CD4-positive, alpha-beta T cell treated with Interleukin-10 for 1 hour (primary cell): ENCODE data around the gene RGS8.

Experiments used
- DNase-seq: peaks from one replicate; pipeline ENCODE4 v3.0.0-alpha.2; 2020

RGS8 gene

GRCh38 chr1:182670032-182670749, 14.2 kb downstream of the RGS8 start:
- no peak for DNase-seq

- no peak for DNase-seq
These were observed 15.1 kb downstream of the RGS8 start for GRCh38 chr1:182669266-182669665.

- DNase-seq: no peak
These were observed 15.8 kb downstream of the RGS8 start for GRCh38 chr1:182668521-182669054.

GRCh38 chr1:182667848-182668505, 16.4 kb downstream of the RGS8 start:
- no peak for DNase-seq

GRCh38 chr1:182666706-182667105, 17.7 kb downstream of the RGS8 start:
- DNase-seq: no peak

GRCh38 chr1:182664296-182664695, 20.1 kb downstream of the RGS8 start:
- no peak for DNase-seq

GRCh38 chr1:182662956-182663355, 21.4 kb downstream of the RGS8 start:
- DNase-seq: no peak

- DNase-seq: no peak
These were observed 22.1 kb downstream of the RGS8 start for GRCh38 chr1:182662121-182662890.

GRCh38 chr1:182658055-182658454, 26.3 kb downstream of the RGS8 start:
- no peak for DNase-seq

- DNase-seq: no peak
These were observed 27.5 kb downstream of the RGS8 start for GRCh38 chr1:182656842-182657397.

- DNase-seq: no peak
These were observed 30.4 kb downstream of the RGS8 start for GRCh38 chr1:182653986-182654385.

- no peak for DNase-seq
These were observed 31.5 kb downstream of the RGS8 start for GRCh38 chr1:182652933-182653332.

- no peak for DNase-seq
These were observed 33.1 kb downstream of the RGS8 start for GRCh38 chr1:182651339-182651724.

GRCh38 chr1:182650678-182651338, 33.6 kb downstream of the RGS8 start:
- DNase-seq: no peak

GRCh38 chr1:182649041-182649440, 35.3 kb downstream of the RGS8 start:
- DNase-seq: no peak

GRCh38 chr1:182646739-182647138, 37.6 kb downstream of the RGS8 start:
- no peak for DNase-seq

GRCh38 chr1:182644886-182645285, 39.5 kb downstream of the RGS8 start:
- no peak for DNase-seq

GRCh38 chr1:182643699-182644098, 40.7 kb downstream of the RGS8 start:
- DNase-seq: no peak

GRCh38 chr1:182642461-182642860, 41.9 kb downstream of the RGS8 start:
- no peak for DNase-seq

- no peak for DNase-seq
These were observed 42.8 kb downstream of the RGS8 start for GRCh38 chr1:182641561-182641960.

- no peak for DNase-seq
These were observed 45.1 kb downstream of the RGS8 start for GRCh38 chr1:182639330-182639729.

GRCh38 chr1:182637769-182638168, 46.6 kb downstream of the RGS8 start:
- DNase-seq: no peak

- DNase-seq: no peak
These were observed 48.5 kb downstream of the RGS8 start for GRCh38 chr1:182635871-182636270.
